ENCODE results near the gene PIP. TPM values are rescaled to one million over a fixed set of nuclear protein-coding genes. Genes with fewer than 3 reads are reported as not detected.

The PIP gene
- total RNA-seq, 2 experiments from 2014 or later: not detected

DNA sequence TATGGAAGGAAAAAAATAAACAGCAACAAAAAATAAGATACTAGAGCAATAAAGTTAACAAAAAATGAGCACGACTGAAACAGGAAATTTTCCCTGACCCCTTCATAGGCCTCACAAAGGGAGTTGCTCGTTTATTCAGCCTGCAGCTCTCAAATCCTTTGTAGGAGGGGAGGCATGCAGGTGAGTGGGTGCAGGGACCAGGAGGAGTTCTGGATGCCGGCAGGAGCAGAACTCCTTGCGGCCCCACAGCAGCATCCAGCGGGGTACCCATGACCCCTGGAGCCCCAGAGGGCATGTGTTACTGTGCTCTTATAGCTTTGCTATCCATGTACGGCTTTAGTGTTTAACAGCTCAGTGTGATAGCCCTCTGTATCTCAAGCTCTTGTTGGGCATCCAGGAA lies 57.1 kb downstream of the PIP start:
- DNase-seq: no peak
- Mint-ChIP-seq H3K36me3 (ENCODE audit: low read depth) (no peaks in the 10 kb centered on the region), H3K4me1 (no peaks in the 10 kb centered on the region), H3K27me3 (peaks cover 12% of the 10 kb centered on the region), H3K9me3 (no peaks in the 10 kb centered on the region), H3K27ac (no peak overlapping the region), H3K4me3 (no peak overlapping the region)
- ChIA-PET POLR2A (no interaction called here), CTCF (interaction anchor here (0.6 kb wide), 1 partner anchor 226 kb away, joined by 4 read pairs; no protein-coding TSS in a partner anchor)

Other genes with a start within 250 kb of the PIP start
- gene TRPV6, start 246.3 kb upstream of the PIP start, total RNA-seq: under 1 TPM in 1 of 2 experiments, not detected in 1; 0.07 TPM
- gene TRPV5, start 198.3 kb upstream of the PIP start, total RNA-seq: not detected
- not detected for gene LLCFC1, start 192.6 kb upstream of the PIP start, total RNA-seq
- under 1 TPM; 0.12 to 0.15 TPM for gene KEL, start 169.7 kb upstream of the PIP start, total RNA-seq
- not detected for gene OR9A2, start 104.9 kb upstream of the PIP start, total RNA-seq
- gene OR6V1, start 79.7 kb upstream of the PIP start, total RNA-seq: not detected
- not detected for gene TAS2R39, start 51.3 kb downstream of the PIP start, total RNA-seq
- not detected for gene TAS2R40, start 90.0 kb downstream of the PIP start, total RNA-seq
- gene GSTK1, start 131.4 kb downstream of the PIP start, total RNA-seq: 100 to 1,000 TPM; 370 to 419 TPM
- under 1 TPM; 0.29 to 0.57 TPM for gene TMEM139, start 152.9 kb downstream of the PIP start, total RNA-seq
- gene CASP2, start 156.3 kb downstream of the PIP start, total RNA-seq: 100 to 1,000 TPM; 102 to 125 TPM
- under 1 TPM in 1 of 2 experiments, not detected in 1; 0.06 TPM for gene CLCN1, start 184.0 kb downstream of the PIP start, total RNA-seq
- gene FAM131B, start 230.6 kb downstream of the PIP start, total RNA-seq: under 1 TPM; 0.29 to 0.30 TPM
- gene ZYX, start 249.3 kb downstream of the PIP start, total RNA-seq: 100 to 1,000 TPM; 189 TPM

Data from activated CD4-positive, alpha-beta T cell treated with anti-CD3 and anti-CD28 coated beads, Interleukin-2, amount 10 ng/mL, durations not matched to agents 7 days and 5 days (primary cell).